ENCODE measurements around the gene CNTNAP2. TPM values are rescaled to one million over a fixed set of nuclear protein-coding genes. Genes with fewer than 3 reads are reported as not detected.

The CNTNAP2 gene
- total RNA-seq, 1 donor from 2014 or later = 0.59 TPM

- H3K36me3 ChIP-seq = no peaks in the 10 kb centered on the region
- H3K4me1 ChIP-seq = no peaks in the 10 kb centered on the region
- no peaks in the 10 kb centered on the region for H3K9me3 ChIP-seq
- no peak for DNase-seq
- intact Hi-C loops (cut with DNase I) = no loop called here
- no peak overlapping the region for H3K27ac ChIP-seq
- ATAC-seq = no peak
- H3K27me3 ChIP-seq (ENCODE audit: low read depth) = no peaks in the 10 kb centered on the region
- H3K4me3 ChIP-seq = no peak overlapping the region
- no peak for TF ChIP-seq CTCF (IDR thresholded peaks at IDR 0.05)
Observed at GRCh38 chr7:146554556-146554955, 438.0 kb downstream of the CNTNAP2 start.

- Histone ChIP-seq H3K27ac (no peak overlapping the region), H3K36me3 (no peaks in the 10 kb centered on the region), H3K27me3 (ENCODE audit: low read depth) (no peaks in the 10 kb centered on the region), H3K4me3 (no peak overlapping the region), H3K4me1 (no peaks in the 10 kb centered on the region), H3K9me3 (no peaks in the 10 kb centered on the region)
- DNase-seq (no peak), ATAC-seq (no peak)
- intact Hi-C loops (cut with DNase I) = no loop called here
- TF ChIP-seq CTCF (IDR thresholded peaks at IDR 0.05) = no peak
Observed at GRCh38 chr7:146557971-146558469, 441.4 kb downstream of the CNTNAP2 start.

GRCh38 chr7:146565872-146566271 is 449.3 kb downstream of the CNTNAP2 start:
- Histone ChIP-seq H3K4me1 (no peaks in the 10 kb centered on the region), H3K9me3 (no peaks in the 10 kb centered on the region), H3K27ac (no peak overlapping the region), H3K36me3 (no peaks in the 10 kb centered on the region), H3K27me3 (ENCODE audit: low read depth) (no peaks in the 10 kb centered on the region), H3K4me3 (no peak overlapping the region)
- no peak for DNase-seq
- TF ChIP-seq CTCF (IDR thresholded peaks at IDR 0.05) = no peak
- intact Hi-C loops (cut with DNase I) = no loop called here
- no peak for ATAC-seq

GRCh38 chr7:146575903-146576302 is 459.3 kb downstream of the CNTNAP2 start:
- intact Hi-C loops (cut with DNase I) = no loop called here
- Histone ChIP-seq H3K36me3 (no peaks in the 10 kb centered on the region), H3K9me3 (no peaks in the 10 kb centered on the region), H3K4me1 (no peaks in the 10 kb centered on the region), H3K27ac (no peak overlapping the region), H3K4me3 (no peak overlapping the region), H3K27me3 (ENCODE audit: low read depth) (no peaks in the 10 kb centered on the region)
- DNase-seq (no peak), ATAC-seq (no peak)
- no peak for TF ChIP-seq CTCF (IDR thresholded peaks at IDR 0.05)

- H3K4me1 ChIP-seq = no peaks in the 10 kb centered on the region
- DNase-seq (no peak), ATAC-seq (no peak)
- no peaks in the 10 kb centered on the region for H3K9me3 ChIP-seq
- no peak for TF ChIP-seq CTCF (IDR thresholded peaks at IDR 0.05)
- intact Hi-C loops (cut with DNase I) = no loop called here
- H3K36me3 ChIP-seq = no peaks in the 10 kb centered on the region
- H3K27ac ChIP-seq = no peak overlapping the region
- no peaks in the 10 kb centered on the region for H3K27me3 ChIP-seq (ENCODE audit: low read depth)
- H3K4me3 ChIP-seq = no peak overlapping the region
Observed at GRCh38 chr7:146591976-146592375, 475.4 kb downstream of the CNTNAP2 start.

- no peaks in the 10 kb centered on the region for H3K36me3 ChIP-seq
- DNase-seq (no peak), ATAC-seq (no peak)
- no peaks in the 10 kb centered on the region for H3K4me1 ChIP-seq
- no peak overlapping the region for H3K4me3 ChIP-seq
- TF ChIP-seq CTCF (IDR thresholded peaks at IDR 0.05) = no peak
- intact Hi-C loops (cut with DNase I) = no loop called here
- no peaks in the 10 kb centered on the region for H3K27me3 ChIP-seq (ENCODE audit: low read depth)
- H3K9me3 ChIP-seq = no peaks in the 10 kb centered on the region
- no peak overlapping the region for H3K27ac ChIP-seq
Observed at GRCh38 chr7:146606628-146607027, 490.0 kb downstream of the CNTNAP2 start.

Data from lower lobe of right lung (tissue), 2 donors.